GM13977 (cell line): ENCODE measurements around the gene GNB1.
A peak's percentile ranks its signal among the peaks of the same experiment; 100 is the strongest.

ENCODE experiments used
- DNase-seq: peaks from one replicate; pipeline ENCODE4 v3.0.0; 2012; ENCODE audit warnings: low spot score
- CTCF ChIP-seq: IDR thresholded peaks from 2 replicates; pipeline ENCODE4 v1.5.1; 2012; ENCODE audit warnings: mild to moderate bottlenecking, control low read depth; ENCODE audit not compliant: insufficient read depth; ENCODE audit errors: extremely low read depth, missing control alignments
- in situ Hi-C: fragments of 300-500 bp; cut with MboI; formaldehyde crosslinking; loops from one replicate; pipeline ENCODE4 v1.12.0; 2022; ENCODE audit warnings: low sequenced_read_pairs, low pct_unique_long_range_greater_than_20kb, mixed read lengths, inconsistent platforms; ENCODE audit not compliant: unreplicated experiment

Gene GNB1

DNA sequence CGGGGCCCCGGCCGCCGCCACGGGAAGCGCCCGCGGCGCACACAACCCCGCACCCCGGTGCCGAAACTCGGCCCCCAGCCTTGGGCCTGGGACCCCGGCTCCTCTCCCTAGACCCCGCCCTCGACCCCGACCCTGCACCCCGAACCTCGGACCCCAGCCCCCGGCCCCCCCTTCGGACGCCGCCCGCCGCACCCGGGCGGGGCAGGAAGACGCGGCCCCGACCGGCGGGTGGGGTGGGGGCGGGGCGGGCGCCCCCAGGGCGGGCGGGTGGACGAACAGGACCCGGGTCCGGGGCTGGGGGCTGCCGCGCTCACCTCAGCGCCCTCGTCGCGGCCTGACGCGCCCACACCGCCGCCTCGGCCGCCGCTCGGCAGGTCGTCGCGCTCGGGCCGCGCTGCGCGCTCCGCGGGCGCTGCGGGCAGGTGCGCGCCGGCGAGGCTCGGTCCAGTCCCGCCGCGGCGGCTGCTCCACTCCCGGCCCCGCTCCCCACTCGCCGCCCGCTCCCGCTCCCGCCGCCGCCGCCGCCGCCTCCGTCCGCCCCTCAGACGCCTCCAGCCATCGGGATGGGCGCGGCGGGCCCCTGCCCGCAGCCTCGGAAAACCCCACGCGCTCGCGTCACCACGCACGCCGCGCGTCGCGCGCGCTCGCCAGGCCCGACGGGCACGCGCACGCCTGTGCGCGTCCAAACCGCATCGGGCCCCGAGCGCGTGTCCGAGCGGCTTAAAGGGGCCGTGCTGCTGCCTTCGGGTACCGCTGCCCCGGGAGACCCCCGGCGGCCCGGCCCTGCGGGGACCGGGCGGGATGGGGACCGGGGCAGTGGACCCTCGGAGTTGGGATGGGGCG lies at the start of gene GNB1:
Gene GNB1, minus strand, starts transcription at position 582 of the 843 bp plus-strand sequence. CDS start 65,634 bp downstream, outside the sequence.
- no peak for TF ChIP-seq CTCF
- in situ Hi-C loops: no loop called here
- DNase-seq: peak; percentile 98

- in situ Hi-C loops: no loop called here
- TF ChIP-seq CTCF: no peak
- DNase-seq: no peak
These were observed 49.2 kb upstream of the GNB1 start for GRCh38 chr1:1940123-1940425.

GRCh38 chr1:1939296-1940122 lies 48.6 kb upstream of the GNB1 start:
- no peak for TF ChIP-seq CTCF
- in situ Hi-C loops: no loop called here
- no peak for DNase-seq

- no peak for TF ChIP-seq CTCF
- in situ Hi-C loops: no loop called here
- DNase-seq: no peak
These were observed 47.9 kb upstream of the GNB1 start for GRCh38 chr1:1938613-1939295.

- TF ChIP-seq CTCF: no peak
- DNase-seq: no peak
- in situ Hi-C loops: no loop called here
These were observed 47.3 kb upstream of the GNB1 start for GRCh38 chr1:1938276-1938573.

GRCh38 chr1:1937549-1938275 lies 46.8 kb upstream of the GNB1 start:
- no peak for DNase-seq
- TF ChIP-seq CTCF: no peak
- in situ Hi-C loops: no loop called here
